Pulmonary artery endothelial cell (primary cell): ENCODE data around the gene USP33. TPM values are rescaled to one million over a fixed set of nuclear protein-coding genes. Genes with fewer than 3 reads are reported as not detected.
"Not testable (repeated sequence)": the region's sequence is repeated elsewhere in the genome, so short reads cannot be mapped to it uniquely, and the experiment has no call there.

Experiments
- DNase-seq: peaks from one replicate; pipeline ENCODE4 v3.0.0-alpha.2; 2011; ENCODE audit warnings: low read depth, low spot score
- total RNA-seq: library from RNA; depleted of rRNA; stranded (reverse); fragments of >200 nt; gene quantifications from 2 replicates; pipeline ENCODE4 v1.2.3, GENCODE V29; 2014

USP33 gene
- total RNA-seq, result 57.1 and 81.9 TPM in 2 replicates

- DNase-seq, result no peak
Measured at GRCh38 chr1:77759071-77760028, at the start of gene USP33. TSS of gene USP33 (minus strand) at chr1:77759852. CDS start at chr1:77741697, 18,155 bp downstream.

DNA sequence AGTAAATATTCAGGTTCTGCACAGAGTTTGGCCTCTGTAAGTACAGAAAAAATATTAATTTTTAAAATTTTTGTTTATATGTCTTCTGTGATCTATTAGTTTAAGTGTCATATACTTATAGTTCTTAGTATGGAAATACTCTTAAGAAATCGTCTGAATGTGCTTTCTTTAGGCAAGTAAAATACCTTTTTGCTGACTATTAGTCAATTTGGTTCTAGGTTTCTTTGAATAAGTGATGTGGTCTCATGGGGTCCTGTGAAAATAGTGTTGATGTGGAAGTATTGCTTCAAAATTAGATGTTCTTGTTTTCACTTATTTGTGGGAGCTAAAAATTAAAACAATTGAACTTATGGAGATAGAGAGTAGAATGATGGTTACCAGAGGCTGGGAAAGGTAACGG, 43.7 kb upstream of the USP33 start:
- no peak for DNase-seq

DNA sequence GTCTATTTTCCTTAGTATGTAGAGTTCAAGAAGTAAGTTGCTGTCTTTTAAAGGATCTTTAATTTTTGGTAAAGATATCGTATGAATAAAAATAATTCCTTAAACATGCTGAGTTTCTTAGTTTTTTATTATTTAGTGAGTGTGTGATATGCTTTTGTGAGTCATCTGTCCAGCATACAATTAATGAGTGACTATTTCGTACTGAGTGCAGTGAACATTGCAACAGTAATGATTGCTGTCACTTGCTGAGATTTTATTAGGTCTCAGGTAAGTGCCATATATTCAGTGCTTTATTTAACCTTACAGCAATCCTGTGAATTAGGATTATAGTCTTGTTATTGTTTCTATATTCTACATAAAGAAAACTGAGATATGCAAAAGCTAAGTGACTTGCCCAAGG, 42.4 kb upstream of the USP33 start:
- DNase-seq, result no peak

GRCh38 chr1:77797991-77798390, 38.3 kb upstream of the USP33 start:
- peak; percentile 24 for DNase-seq

- DNase-seq, result peak; percentile 66
Measured at GRCh38 chr1:77796695-77797405, 37.2 kb upstream of the USP33 start.

- DNase-seq, result no peak
Measured at GRCh38 chr1:77794550-77794949, 34.9 kb upstream of the USP33 start.

GRCh38 chr1:77786093-77786741, 26.6 kb upstream of the USP33 start:
- DNase-seq, result not testable (repeated sequence)

DNA sequence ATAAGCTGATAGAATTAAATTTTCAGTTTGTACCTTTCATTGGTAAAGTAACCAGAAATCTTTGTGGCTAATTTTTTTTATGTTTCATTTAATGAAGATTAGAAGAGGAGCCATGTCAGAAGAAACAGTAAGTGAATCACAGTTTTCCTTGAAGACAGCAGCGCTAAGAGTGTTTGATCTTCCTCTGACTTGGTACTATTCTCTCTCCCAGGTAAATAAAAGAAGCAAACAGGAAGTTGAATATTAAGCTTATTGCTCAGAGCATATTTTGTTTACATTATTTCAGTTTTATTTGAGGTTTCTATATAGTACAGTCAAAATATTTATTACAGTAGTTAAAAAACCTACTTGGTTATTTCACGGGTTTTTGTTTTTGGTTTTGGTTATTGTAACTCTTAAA, 23.5 kb upstream of the USP33 start:
- no peak for DNase-seq

GRCh38 chr1:77781683-77782082, 22.0 kb upstream of the USP33 start:
- DNase-seq, result no peak

- DNase-seq, result peak; percentile 68
Measured at GRCh38 chr1:77779529-77780281, 20.1 kb upstream of the USP33 start, which contains the start of gene MIGA1. TSS of gene MIGA1 (plus strand) at chr1:77779649. CDS start at chr1:77783253, 3,604 bp downstream.

DNA sequence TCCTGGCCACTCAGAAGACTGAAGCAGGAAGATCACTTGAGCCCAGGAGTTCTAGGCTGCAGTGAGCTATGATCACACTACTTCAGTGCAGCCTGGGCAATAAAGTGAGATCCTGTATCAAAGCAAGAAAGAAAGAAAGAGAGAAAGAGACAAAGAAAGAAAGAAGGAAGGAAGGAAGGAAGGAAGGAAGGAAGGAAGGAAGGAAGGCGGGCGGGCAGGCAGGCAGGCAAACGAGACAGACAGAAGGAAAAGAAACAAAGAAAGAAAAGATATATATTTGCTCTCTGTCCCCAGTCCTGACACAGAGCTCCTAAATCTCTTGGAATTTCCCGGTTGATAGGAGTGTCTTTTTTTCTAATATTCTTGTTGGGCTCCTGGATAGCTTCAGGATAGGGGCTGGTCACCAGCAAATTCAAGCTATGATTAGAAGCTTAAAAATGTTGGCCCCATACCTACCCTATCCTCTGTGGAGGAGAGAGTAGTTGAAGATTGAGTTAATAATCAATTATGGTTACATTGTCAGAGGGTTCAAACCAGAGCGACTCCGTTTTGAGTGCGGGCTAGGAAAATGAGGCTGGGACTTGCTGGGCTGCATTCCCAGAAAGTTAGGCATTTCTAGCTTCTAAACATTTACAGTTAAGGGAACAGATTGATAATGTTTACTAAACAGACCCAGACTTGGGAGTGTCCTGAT, 16.5 kb upstream of the USP33 start:
- no peak for DNase-seq

- no peak for DNase-seq
Measured at GRCh38 chr1:77768006-77768405, 8.4 kb upstream of the USP33 start.

DNA sequence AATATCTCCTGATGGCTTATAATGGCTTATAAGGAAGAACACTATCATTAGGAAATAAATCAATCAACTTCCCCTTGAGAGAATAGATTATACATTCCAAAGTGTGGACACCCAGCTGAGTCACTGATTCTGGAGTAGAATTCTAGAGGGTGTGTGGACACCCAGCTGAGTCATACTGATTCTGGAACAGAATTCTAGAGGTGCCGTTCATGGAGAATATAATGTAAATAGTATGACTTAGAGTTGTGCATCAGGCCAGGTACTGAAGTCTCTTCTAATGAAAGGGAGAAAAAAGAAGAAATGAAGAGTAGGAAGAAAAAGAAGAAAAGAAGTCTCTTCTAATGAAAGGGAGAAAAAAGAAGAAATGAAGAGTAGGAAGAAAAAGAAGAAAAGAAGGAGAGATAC, 2.4 kb upstream of the USP33 start:
- DNase-seq, result no peak

- no peak for DNase-seq
Measured at GRCh38 chr1:77757603-77758002, 2.0 kb downstream of the USP33 start.

GRCh38 chr1:77757066-77757584, 2.5 kb downstream of the USP33 start:
- no peak for DNase-seq

DNA sequence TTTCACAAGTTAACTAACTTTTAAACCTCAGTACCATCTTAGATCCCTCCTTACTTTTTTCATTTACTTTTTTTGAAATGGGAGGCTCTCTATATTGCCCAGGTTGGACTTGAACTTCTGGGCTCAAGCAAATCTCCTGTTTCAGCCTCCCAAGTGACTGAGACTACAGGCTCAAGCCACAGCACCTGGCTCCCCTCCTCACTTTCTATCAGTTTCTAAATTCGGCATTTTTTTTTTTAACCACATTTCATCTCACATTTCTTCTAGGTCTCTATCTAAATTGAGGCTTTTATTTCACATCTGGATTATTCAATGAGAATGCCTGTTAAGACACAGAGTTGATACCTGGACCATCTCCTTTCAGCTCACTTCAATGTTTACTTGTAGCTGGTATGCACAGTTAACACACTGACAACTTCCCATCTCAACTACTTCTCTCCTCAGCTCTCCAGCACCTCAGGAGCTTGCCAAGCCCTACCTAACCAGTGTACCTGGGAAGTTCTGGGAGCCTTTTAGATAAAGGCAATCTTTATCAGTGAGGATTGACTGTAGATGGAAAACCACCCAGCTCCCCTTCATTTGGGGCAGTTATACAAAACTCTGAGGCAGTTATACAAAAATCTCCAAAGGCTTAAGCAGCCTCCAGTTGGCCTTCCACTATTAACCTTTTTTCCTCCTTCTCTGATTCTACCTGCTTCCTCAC, 3.4 kb downstream of the USP33 start:
- DNase-seq, result no peak

GRCh38 chr1:77749489-77749888, 10.2 kb downstream of the USP33 start:
- DNase-seq, result not testable (repeated sequence)

- no peak for DNase-seq
Measured at GRCh38 chr1:77744576-77744975, 15.1 kb downstream of the USP33 start.

- DNase-seq, result no peak
Measured at GRCh38 chr1:77742011-77742555, 17.6 kb downstream of the USP33 start.
